Small intestine (tissue), 7 donors: ENCODE measurements around the gene TK2. TPM values are rescaled to one million over a fixed set of nuclear protein-coding genes. Genes with fewer than 3 reads are reported as not detected.

Source experiments
- DNase-seq, 2 donors: peaks; one replicate each; pipeline versions ENCODE4 v3.0.0 to v3.0.0-alpha.2; 2013
- FAIRE-seq: peaks from 2 replicates; lab custom pipeline; 2012; peaks lifted over from hg19 to GRCh38; lab: Jason Lieb, UNC
- H3K27ac ChIP-seq, 3 donors: one replicate each; pipeline ENCODE4 v1.5.1; 2013; ENCODE audit warnings: low read length in 2 of 3, mild to moderate bottlenecking in 2 of 3, control low read depth in 1 of 3, inconsistent platforms in 1 of 3, low read depth in 1 of 3, moderate library complexity in 1 of 3
- H3K27me3 ChIP-seq, 3 donors: one replicate each; pipeline ENCODE4 v1.6.1; 2013; ENCODE audit warnings: low read length in 3 of 3, inconsistent platforms in 1 of 3; ENCODE audit not compliant: control insufficient read depth in 3 of 3, insufficient read depth in 3 of 3
- H3K36me3 ChIP-seq, 3 donors: one replicate each; pipeline ENCODE4 v1.6.1; 2013; ENCODE audit warnings: low read length in 3 of 3, inconsistent platforms in 1 of 3, low read depth in 1 of 3, mild to moderate bottlenecking in 1 of 3, moderate library complexity in 1 of 3; ENCODE audit not compliant: control insufficient read depth in 3 of 3, insufficient read depth in 2 of 3
- H3K4me1 ChIP-seq, 3 donors: one replicate each; pipeline ENCODE4 v1.6.1; 2013; ENCODE audit warnings: low read length in 2 of 3, inconsistent platforms in 1 of 3, low read depth in 1 of 3, mild to moderate bottlenecking in 1 of 3, moderate library complexity in 1 of 3; ENCODE audit not compliant: control insufficient read depth in 3 of 3, insufficient read depth in 2 of 3
- H3K4me3 ChIP-seq, 3 donors: one replicate each; pipeline ENCODE4 v1.5.1; 2013; ENCODE audit warnings: low read length in 3 of 3, control low read depth in 1 of 3, inconsistent platforms in 1 of 3, low read depth in 1 of 3, mild to moderate bottlenecking in 1 of 3, moderate library complexity in 1 of 3
- H3K9me3 ChIP-seq, 2 donors: one replicate each; pipeline ENCODE4 v1.6.1; 2013; ENCODE audit warnings: low read depth in 1 of 2, low read length in 1 of 2; ENCODE audit not compliant: control insufficient read depth in 2 of 2, insufficient read depth in 1 of 2
- WGBS, 3 donors: extraction: QIAGEN DNeasy Blood & Tissue Kit; methylation state at CpG; one replicate each; pipeline ENCODE4 v1.1.7; 2013; 5-methylcytosine and 5-hydroxymethylcytosine counted together
- polyA plus RNA-seq, 4 donors: library from polyadenylated mRNA; stranded (reverse) in 3 of 4; unstranded in 1 of 4; fragments of 200-250 nt in 3 of 4; fragments of 120-200 nt in 1 of 4; gene quantifications; one replicate each; pipeline versions ENCODE4 v1.2.1 to v1.2.3, GENCODE V29; 2013
- donor health status: healthy with polysubstance abuse.
- donor health status: control.
- donor health status: control.
- donor health status: Bipolar disorder and iron deficiency.
- donor health status: healthy.

Gene TK2
- polyA plus RNA-seq, 4 donors = 9.2 to 21.3 (median 12.6) TPM

GRCh38 chr16:66473654-66474519, 76.0 kb downstream of the TK2 start:
- DNase-seq (no peak), FAIRE-seq (no peak)
- WGBS, 3 donors = 63 to 80% (median 66%) methylated on average over 4 of the region's 4 CpGs
- Histone ChIP-seq H3K4me1 (no peaks in the 10 kb centered on the region), H3K27me3 (peaks cover 0 to 17% (median 0%) of the 10 kb centered on the region in 3 donors), H3K27ac (no peak overlapping the region), H3K9me3 (no peaks in the 10 kb centered on the region), H3K36me3 (no peaks in the 10 kb centered on the region), H3K4me3 (no peak overlapping the region)

- WGBS, 3 donors = 77 to 88% (median 78%) methylated on average over 15 of the region's 15 CpGs
- Histone ChIP-seq H3K27ac (no peak overlapping the region), H3K9me3 (no peaks in the 10 kb centered on the region), H3K4me3 (no peak overlapping the region), H3K27me3 (peaks cover 0 to 17% (median 0%) of the 10 kb centered on the region in 3 donors), H3K4me1 (no peaks in the 10 kb centered on the region), H3K36me3 (no peaks in the 10 kb centered on the region)
- DNase-seq = no peak
- no peak for FAIRE-seq
Observed at GRCh38 chr16:66473051-66473571, 76.8 kb downstream of the TK2 start.

GRCh38 chr16:66471716-66472393, 78.1 kb downstream of the TK2 start:
- Histone ChIP-seq H3K36me3 (no peaks in the 10 kb centered on the region), H3K9me3 (no peaks in the 10 kb centered on the region), H3K4me3 (no peak overlapping the region), H3K4me1 (no peaks in the 10 kb centered on the region), H3K27me3 (peaks cover 0 to 11% (median 0%) of the 10 kb centered on the region in 3 donors), H3K27ac (no peak overlapping the region)
- whole genome bisulfite sequencing, 3 donors = 77 to 86% (median 84%) methylated on average over 9 to 10 of the region's 10 CpGs
- DNase-seq = no peak
- FAIRE-seq = no peak

- Histone ChIP-seq H3K27me3 (peaks cover 0 to 7% (median 0%) of the 10 kb centered on the region in 3 donors), H3K27ac (no peak overlapping the region), H3K4me3 (no peak overlapping the region), H3K9me3 (no peaks in the 10 kb centered on the region), H3K36me3 (no peaks in the 10 kb centered on the region), H3K4me1 (no peaks in the 10 kb centered on the region)
- 88 to 95% (median 92%) methylated on average over 10 of the region's 10 CpGs for WGBS, 3 donors
- no peak for DNase-seq
- no peak for FAIRE-seq
Observed at GRCh38 chr16:66471264-66471663, 78.7 kb downstream of the TK2 start.

- Histone ChIP-seq H3K4me1 (no peaks in the 10 kb centered on the region), H3K27ac (no peak overlapping the region), H3K9me3 (no peaks in the 10 kb centered on the region), H3K36me3 (no peaks in the 10 kb centered on the region), H3K27me3 (peaks cover 0 to 6% (median 0%) of the 10 kb centered on the region in 3 donors), H3K4me3 (no peak overlapping the region)
- DNase-seq (no peak), FAIRE-seq (no peak)
- WGBS, 3 donors = 31 to 54% (median 51%) methylated on average over 2 of the region's 2 CpGs
Observed at GRCh38 chr16:66470556-66470955, 79.4 kb downstream of the TK2 start.

GRCh38 chr16:66469947-66470546, 79.9 kb downstream of the TK2 start:
- Histone ChIP-seq H3K27me3 (peaks cover 0 to 1% (median 0%) of the 10 kb centered on the region in 3 donors), H3K9me3 (no peaks in the 10 kb centered on the region), H3K27ac (no peak overlapping the region), H3K36me3 (no peaks in the 10 kb centered on the region), H3K4me1 (no peaks in the 10 kb centered on the region), H3K4me3 (no peak overlapping the region)
- DNase-seq (no peak), FAIRE-seq (no peak)
- WGBS, 3 donors = 73 to 86% (median 77%) methylated on average over 6 of the region's 6 CpGs

GRCh38 chr16:66469291-66469946, 80.5 kb downstream of the TK2 start:
- no peaks in the 10 kb centered on the region for H3K9me3 ChIP-seq
- no peak overlapping the region for H3K4me3 ChIP-seq
- H3K36me3 ChIP-seq = no peaks in the 10 kb centered on the region
- H3K27me3 ChIP-seq = no peaks in the 10 kb centered on the region
- whole genome bisulfite sequencing, 3 donors = 91 to 92% (median 92%) methylated on average over 21 to 26 of the region's 26 CpGs
- H3K27ac ChIP-seq = no peak overlapping the region
- no peaks in the 10 kb centered on the region for H3K4me1 ChIP-seq
- FAIRE-seq = no peak
- no peak for DNase-seq
